ENCODE data around the gene DUSP2.

- TF ChIP-seq CTCF (IDR thresholded peaks at IDR 0.05) = no peak
- TF ChIP-seq EP300 (IDR thresholded peaks at IDR 0.05) = no peak
Measured at GRCh38 chr2:96142217-96143113, 2.8 kb downstream of the DUSP2 start.

Data from sigmoid colon (tissue), 4 donors.